Ishikawa (cell line): Measurements from ENCODE around the gene ASS1.
A peak's percentile ranks its signal among the peaks of the same experiment; 100 is the strongest.

Experiments
- CEBPB ChIP-seq: IDR thresholded peaks from 2 replicates; pipeline ENCODE4 v1.6.1; 2012
- CREB1 ChIP-seq: IDR thresholded peaks from 2 replicates; pipeline ENCODE4 v1.6.1; 2012; ENCODE audit warnings: low read depth
- EGR1 ChIP-seq: IDR thresholded peaks from 2 replicates; pipeline ENCODE4 v1.6.1; 2012
- EP300 ChIP-seq: IDR thresholded peaks from 2 replicates; pipeline ENCODE4 v1.6.1; 2012; ENCODE audit warnings: borderline replicate concordance
- FOXM1 ChIP-seq: IDR thresholded peaks from 2 replicates; pipeline ENCODE4 v1.6.1; 2012; ENCODE audit warnings: low read depth, borderline replicate concordance
- NFIC ChIP-seq: IDR thresholded peaks from 2 replicates; pipeline ENCODE4 v1.6.1; 2012
- RAD21 ChIP-seq: IDR thresholded peaks from 2 replicates; pipeline ENCODE4 v1.6.1; 2012; ENCODE audit warnings: low read depth
- TAF1 ChIP-seq: IDR thresholded peaks from 2 replicates; pipeline ENCODE4 v1.6.1; 2012; ENCODE audit warnings: low read depth, mild to moderate bottlenecking
- TCF12 ChIP-seq: IDR thresholded peaks from 2 replicates; pipeline ENCODE4 v1.6.1; 2012; ENCODE audit warnings: low read depth
- TEAD4 ChIP-seq: IDR thresholded peaks from 2 replicates; pipeline ENCODE4 v1.6.1; 2012
- YY1 ChIP-seq: IDR thresholded peaks from 2 replicates; pipeline ENCODE4 v1.6.1; 2012; ENCODE audit warnings: low read depth
- ZBTB7A ChIP-seq: IDR thresholded peaks from 2 replicates; pipeline ENCODE4 v1.6.1; 2012; ENCODE audit warnings: low read depth
- TF ChIP-seq, protein P1 (sequence below): IDR thresholded peaks from 2 replicates; pipeline ENCODE4 v1.6.1; 2012
- TF ChIP-seq, protein P2 (sequence below): IDR thresholded peaks from 2 replicates; pipeline ENCODE4 v1.6.1; 2012; ENCODE audit warnings: low read depth, mild to moderate bottlenecking
- TF ChIP-seq, protein P3 (sequence below): IDR thresholded peaks from 2 replicates; pipeline ENCODE4 v1.6.1; 2012

ASS1 gene

GRCh38 chr9:130523921-130524320 lies 79.2 kb downstream of the ASS1 start:
- TF ChIP-seq TAF1, result no peak
- TF ChIP-seq EGR1, result no peak
- TF ChIP-seq RAD21, result no peak
- TF ChIP-seq FOXM1, result no peak
- no peak for TF ChIP-seq ZBTB7A

- TF ChIP-seq RAD21 (no peak), ZBTB7A (no peak), CREB1 (no peak), EP300 (no peak), YY1 (no peak), EGR1 (no peak)
- TF ChIP-seq, protein P1, sequence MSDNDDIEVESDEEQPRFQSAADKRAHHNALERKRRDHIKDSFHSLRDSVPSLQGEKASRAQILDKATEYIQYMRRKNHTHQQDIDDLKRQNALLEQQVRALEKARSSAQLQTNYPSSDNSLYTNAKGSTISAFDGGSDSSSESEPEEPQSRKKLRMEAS, result no peak
These were observed 81.6 kb downstream of the ASS1 start for GRCh38 chr9:130526193-130526853.

DNA sequence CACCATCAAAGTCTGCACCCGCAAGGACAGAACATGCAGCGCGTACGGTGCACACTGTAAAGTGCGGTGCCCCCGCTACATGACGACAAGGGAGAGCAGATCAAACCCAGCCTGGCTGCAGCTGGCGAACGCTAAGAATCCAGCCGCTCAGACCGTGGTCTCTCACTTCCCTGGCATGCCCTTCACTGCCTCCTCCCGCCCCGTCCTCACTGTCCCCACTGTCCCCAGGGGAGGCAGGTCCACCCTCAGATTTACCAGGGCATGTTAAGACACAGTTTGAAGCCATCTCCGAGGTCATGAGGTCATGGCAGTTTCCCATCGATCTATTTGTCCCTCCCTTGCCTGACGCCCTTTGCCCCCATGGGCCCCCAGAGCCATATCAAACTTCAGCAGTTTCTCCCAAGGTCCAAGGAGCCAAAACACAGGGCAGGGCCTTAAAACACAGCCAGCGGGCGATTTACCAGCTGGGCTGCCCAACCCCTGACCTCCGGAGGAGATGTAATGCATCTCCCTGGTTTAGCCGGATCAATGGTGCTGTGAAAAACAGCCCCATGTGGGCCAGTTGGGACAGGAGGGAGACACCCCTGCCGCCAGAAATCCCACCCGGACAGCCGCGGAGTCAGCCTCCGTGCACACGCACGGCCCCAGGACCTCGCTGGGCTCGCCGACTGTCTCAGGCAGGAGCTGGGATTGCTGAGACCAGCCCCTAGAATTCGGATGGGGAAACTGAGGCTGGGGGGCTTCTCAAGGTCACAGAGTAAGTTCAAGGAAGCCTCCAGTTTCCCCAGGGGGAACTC lies 82.3 kb downstream of the ASS1 start:
- TF ChIP-seq NFIC (no peak), FOXM1 (no peak), CEBPB (no peak), ZBTB7A (no peak), TCF12 (no peak), EP300 (no peak), CREB1 (no peak), EGR1 (no peak)

DNA sequence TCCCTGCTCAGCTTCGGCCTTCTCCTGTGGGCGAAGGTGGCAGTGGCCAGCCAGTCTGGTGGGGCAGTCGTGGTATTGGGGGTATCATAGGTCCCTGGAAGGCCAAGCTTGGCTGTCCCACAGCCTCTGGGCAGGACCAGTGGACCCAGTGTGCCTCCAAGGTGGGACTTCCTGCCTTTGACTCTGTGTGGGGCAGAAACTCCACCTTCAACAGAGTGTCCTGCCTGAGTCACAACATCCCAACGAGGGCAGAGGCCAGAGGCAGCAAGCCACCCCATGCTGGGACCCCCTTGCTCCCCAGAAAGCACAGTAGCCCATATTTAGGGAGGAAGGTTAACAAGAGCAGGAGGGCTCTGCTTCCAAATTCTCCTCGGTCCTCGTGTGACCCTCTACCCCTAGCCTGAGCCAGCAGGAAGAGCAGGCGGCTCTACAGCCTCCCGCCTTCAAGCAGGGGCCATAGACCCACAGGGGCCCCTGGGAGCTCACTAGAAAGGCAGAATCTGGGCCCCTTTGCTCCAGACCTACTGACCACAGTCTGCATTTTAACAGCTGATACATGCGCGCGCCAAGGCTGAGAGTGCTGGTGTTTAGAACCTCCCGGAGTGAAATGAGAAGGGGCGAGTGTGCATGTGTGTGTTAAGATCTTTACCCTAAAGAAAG lies 83.0 kb downstream of the ASS1 start:
- no peak for TF ChIP-seq EGR1
- TF ChIP-seq TAF1, result no peak
- TF ChIP-seq, protein P2, sequence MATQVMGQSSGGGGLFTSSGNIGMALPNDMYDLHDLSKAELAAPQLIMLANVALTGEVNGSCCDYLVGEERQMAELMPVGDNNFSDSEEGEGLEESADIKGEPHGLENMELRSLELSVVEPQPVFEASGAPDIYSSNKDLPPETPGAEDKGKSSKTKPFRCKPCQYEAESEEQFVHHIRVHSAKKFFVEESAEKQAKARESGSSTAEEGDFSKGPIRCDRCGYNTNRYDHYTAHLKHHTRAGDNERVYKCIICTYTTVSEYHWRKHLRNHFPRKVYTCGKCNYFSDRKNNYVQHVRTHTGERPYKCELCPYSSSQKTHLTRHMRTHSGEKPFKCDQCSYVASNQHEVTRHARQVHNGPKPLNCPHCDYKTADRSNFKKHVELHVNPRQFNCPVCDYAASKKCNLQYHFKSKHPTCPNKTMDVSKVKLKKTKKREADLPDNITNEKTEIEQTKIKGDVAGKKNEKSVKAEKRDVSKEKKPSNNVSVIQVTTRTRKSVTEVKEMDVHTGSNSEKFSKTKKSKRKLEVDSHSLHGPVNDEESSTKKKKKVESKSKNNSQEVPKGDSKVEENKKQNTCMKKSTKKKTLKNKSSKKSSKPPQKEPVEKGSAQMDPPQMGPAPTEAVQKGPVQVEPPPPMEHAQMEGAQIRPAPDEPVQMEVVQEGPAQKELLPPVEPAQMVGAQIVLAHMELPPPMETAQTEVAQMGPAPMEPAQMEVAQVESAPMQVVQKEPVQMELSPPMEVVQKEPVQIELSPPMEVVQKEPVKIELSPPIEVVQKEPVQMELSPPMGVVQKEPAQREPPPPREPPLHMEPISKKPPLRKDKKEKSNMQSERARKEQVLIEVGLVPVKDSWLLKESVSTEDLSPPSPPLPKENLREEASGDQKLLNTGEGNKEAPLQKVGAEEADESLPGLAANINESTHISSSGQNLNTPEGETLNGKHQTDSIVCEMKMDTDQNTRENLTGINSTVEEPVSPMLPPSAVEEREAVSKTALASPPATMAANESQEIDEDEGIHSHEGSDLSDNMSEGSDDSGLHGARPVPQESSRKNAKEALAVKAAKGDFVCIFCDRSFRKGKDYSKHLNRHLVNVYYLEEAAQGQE, result no peak
- TF ChIP-seq, protein P1, result no peak
- TF ChIP-seq TEAD4, result no peak
- TF ChIP-seq RAD21, result no peak

DNA sequence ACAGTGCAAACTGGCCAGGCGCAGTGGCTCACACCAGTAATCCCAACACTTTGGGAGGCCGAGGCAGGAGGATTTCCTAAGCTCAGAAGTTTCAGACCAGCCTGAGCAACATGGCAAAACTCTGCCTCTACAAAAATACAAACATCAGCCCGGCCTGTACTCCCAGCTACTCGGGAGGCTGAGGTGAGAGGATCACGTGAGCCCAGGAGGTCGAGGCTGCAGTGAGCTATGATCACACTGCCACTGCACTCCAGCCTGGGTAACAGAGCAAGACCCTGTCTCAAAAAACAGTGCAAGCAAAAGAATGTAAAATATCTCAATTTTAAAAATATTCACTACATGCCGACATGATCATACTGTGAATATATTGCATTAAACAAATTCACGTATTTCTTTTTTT lies 83.9 kb downstream of the ASS1 start:
- TF ChIP-seq EGR1 (no peak), TCF12 (no peak), TEAD4 (no peak), CREB1 (no peak), RAD21 (no peak), TAF1 (no peak), ZBTB7A (no peak), CEBPB (no peak), FOXM1 (no peak), YY1 (no peak), NFIC (no peak)
- TF ChIP-seq, protein P2, result no peak
- TF ChIP-seq, protein P3, sequence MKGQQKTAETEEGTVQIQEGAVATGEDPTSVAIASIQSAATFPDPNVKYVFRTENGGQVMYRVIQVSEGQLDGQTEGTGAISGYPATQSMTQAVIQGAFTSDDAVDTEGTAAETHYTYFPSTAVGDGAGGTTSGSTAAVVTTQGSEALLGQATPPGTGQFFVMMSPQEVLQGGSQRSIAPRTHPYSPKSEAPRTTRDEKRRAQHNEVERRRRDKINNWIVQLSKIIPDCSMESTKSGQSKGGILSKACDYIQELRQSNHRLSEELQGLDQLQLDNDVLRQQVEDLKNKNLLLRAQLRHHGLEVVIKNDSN, result no peak
- TF ChIP-seq, protein P1, result no peak

GRCh38 chr9:130530938-130531337 lies 86.2 kb downstream of the ASS1 start:
- TF ChIP-seq YY1 (no peak), CEBPB (peak; percentile 79), RAD21 (no peak), NFIC (peak; percentile 57), FOXM1 (no peak)
- TF ChIP-seq, protein P2, result no peak
- TF ChIP-seq, protein P3, result no peak
- TF ChIP-seq, protein P1, result 0 out of 2 replicates have a peak, but pooled peaks have one; percentile 30
